Measurements from ENCODE around the gene FILIP1. TPM values are rescaled to one million over a fixed set of nuclear protein-coding genes. Genes with fewer than 3 reads are reported as not detected.

The FILIP1 gene
- total RNA-seq, 2 experiments from 2014 or later: not detected

DNA sequence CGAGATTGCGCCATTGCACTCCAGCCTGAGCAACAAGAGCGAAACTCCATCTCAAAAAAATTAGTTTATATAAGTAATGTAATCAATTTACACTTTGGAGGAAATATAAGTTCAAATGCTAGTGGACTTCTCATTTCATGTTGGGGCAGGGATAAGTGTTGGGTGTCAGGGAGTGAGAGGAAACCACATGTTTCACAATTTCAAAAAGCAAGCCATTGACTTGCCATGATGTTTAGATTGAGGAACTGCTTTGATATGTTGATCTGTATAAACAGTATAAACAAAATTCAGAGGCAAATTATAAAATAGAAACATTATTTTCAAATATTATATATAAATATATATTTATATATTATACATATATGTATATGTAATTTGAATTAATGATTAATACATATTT lies 42.7 kb downstream of the FILIP1 start:
- intact Hi-C loops (cut with micrococcal nuclease; ENCODE audit: unreplicated experiment): no loop called here
- Histone ChIP-seq H3K27ac (ENCODE audit: low read depth, low read length, poor library complexity, severe bottlenecking) (no peak overlapping the region), H3K36me3 (ENCODE audit: insufficient read depth, low read length) (no peaks in the 10 kb centered on the region), H4K20me1 (ENCODE audit: insufficient read depth, low read length) (no peaks in the 10 kb centered on the region), H3K4me3 (ENCODE audit: low read depth, low read length, poor library complexity, severe bottlenecking) (no peak overlapping the region), H2AFZ (ENCODE audit: low read length) (no peak overlapping the region), H3K79me2 (ENCODE audit: insufficient read depth, low read depth, low read length) (no peaks in the 10 kb centered on the region), H3K4me2 (ENCODE audit: low read length) (no peak overlapping the region), H3K9me3 (ENCODE audit: low read length) (no peaks in the 10 kb centered on the region), H3K9me2 (ENCODE audit: insufficient read depth, low read length) (no peaks in the 10 kb centered on the region), H3K4me1 (ENCODE audit: insufficient read depth, low read length, poor library complexity, severe bottlenecking) (no peaks in the 10 kb centered on the region)
- no peak for DNase-seq (ENCODE audit: low spot score)
- TF ChIP-seq, protein P1, sequence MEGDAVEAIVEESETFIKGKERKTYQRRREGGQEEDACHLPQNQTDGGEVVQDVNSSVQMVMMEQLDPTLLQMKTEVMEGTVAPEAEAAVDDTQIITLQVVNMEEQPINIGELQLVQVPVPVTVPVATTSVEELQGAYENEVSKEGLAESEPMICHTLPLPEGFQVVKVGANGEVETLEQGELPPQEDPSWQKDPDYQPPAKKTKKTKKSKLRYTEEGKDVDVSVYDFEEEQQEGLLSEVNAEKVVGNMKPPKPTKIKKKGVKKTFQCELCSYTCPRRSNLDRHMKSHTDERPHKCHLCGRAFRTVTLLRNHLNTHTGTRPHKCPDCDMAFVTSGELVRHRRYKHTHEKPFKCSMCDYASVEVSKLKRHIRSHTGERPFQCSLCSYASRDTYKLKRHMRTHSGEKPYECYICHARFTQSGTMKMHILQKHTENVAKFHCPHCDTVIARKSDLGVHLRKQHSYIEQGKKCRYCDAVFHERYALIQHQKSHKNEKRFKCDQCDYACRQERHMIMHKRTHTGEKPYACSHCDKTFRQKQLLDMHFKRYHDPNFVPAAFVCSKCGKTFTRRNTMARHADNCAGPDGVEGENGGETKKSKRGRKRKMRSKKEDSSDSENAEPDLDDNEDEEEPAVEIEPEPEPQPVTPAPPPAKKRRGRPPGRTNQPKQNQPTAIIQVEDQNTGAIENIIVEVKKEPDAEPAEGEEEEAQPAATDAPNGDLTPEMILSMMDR (conservative IDR thresholded peaks at IDR 0.05; ENCODE audit: low read length): no peak
- no peak for TF ChIP-seq EZH2phosphoT487 (IDR thresholded peaks at IDR 0.05; ENCODE audit: borderline replicate concordance, low read depth, low read length)
- ChIA-PET POLR2A (no interaction called here), CTCF (ENCODE audit: unreplicated experiment) (no interaction called here)
- BruUV-seq (replicated peaks): no TSS peak

DNA sequence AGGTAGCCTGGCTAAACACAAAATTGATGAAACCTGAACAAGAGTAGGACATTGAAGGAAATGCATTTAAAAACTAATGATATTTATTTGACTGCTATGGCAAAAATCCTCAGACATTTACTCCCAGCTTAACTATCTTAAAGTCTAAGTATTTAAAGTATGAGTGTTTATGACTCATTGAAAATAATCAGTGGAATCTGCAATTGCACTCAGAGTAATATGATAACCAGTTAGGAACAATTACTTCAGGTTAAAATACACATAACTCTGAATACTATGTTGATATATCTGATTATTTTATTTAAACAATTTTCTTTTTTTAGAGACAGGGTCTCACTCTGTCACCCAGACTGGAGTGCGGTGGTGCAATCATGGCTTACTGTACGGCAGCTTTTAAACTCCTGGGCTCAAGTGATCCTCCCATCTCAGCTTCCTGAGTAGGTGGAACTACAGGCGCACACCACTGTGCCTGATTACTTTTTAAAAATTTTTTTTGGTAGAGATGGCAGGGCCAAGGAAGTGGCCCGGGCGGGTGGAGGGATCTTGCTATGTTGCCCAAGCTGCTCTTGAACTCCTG lies 43.9 kb downstream of the FILIP1 start:
- no peak overlapping the region for H2AFZ ChIP-seq (ENCODE audit: low read length)
- BruUV-seq (replicated peaks): no TSS peak
- H3K4me1 ChIP-seq (ENCODE audit: insufficient read depth, low read length, poor library complexity, severe bottlenecking): no peaks in the 10 kb centered on the region
- no peaks in the 10 kb centered on the region for H3K79me2 ChIP-seq (ENCODE audit: insufficient read depth, low read depth, low read length)
- intact Hi-C loops (cut with micrococcal nuclease; ENCODE audit: unreplicated experiment): no loop called here
- no peak overlapping the region for H3K4me3 ChIP-seq (ENCODE audit: low read depth, low read length, poor library complexity, severe bottlenecking)
- TF ChIP-seq, protein P1 (conservative IDR thresholded peaks at IDR 0.05; ENCODE audit: low read length): no peak
- TF ChIP-seq EZH2phosphoT487 (IDR thresholded peaks at IDR 0.05; ENCODE audit: borderline replicate concordance, low read depth, low read length): no peak
- CTCF ChIA-PET (ENCODE audit: unreplicated experiment): no interaction called here
- POLR2A ChIA-PET: no interaction called here
- no peak overlapping the region for H3K4me2 ChIP-seq (ENCODE audit: low read length)
- H3K9me3 ChIP-seq (ENCODE audit: low read length): no peaks in the 10 kb centered on the region
- no peaks in the 10 kb centered on the region for H4K20me1 ChIP-seq (ENCODE audit: insufficient read depth, low read length)
- H3K27ac ChIP-seq (ENCODE audit: low read depth, low read length, poor library complexity, severe bottlenecking): no peak overlapping the region
- no peaks in the 10 kb centered on the region for H3K36me3 ChIP-seq (ENCODE audit: insufficient read depth, low read length)
- DNase-seq (ENCODE audit: low spot score): no peak
- no peaks in the 10 kb centered on the region for H3K9me2 ChIP-seq (ENCODE audit: insufficient read depth, low read length)

DNA sequence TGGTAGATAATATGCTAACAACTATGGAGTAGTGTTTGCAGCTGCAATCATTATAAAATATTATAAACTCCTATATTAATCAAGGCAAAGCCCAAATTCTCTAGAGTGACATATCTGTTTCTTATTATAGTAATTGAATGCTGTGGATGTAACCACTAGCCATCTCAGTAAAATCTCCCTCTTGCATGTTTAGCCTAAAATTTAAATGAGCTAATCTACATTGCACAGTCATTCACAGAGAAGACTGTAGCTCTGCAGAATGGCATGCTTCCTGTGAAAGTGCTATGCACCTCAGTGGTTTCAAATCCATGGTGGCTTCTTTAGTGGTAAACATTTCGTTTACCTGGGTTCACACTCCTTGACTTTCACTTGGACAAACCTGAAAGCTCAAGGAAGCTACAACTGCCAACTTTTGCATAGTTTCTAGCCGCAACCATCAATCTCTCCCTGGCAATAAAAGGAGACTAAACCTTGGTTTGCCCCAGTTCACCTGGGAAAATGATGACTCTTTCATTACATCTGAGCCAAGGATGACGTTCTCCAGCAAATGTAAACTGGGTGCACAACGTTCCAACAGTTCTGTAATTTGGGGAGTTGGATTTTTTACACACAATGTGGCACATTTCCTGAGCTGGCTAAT lies 47.2 kb downstream of the FILIP1 start:
- TF ChIP-seq EZH2phosphoT487 (IDR thresholded peaks at IDR 0.05; ENCODE audit: borderline replicate concordance, low read depth, low read length): no peak
- TF ChIP-seq, protein P1 (conservative IDR thresholded peaks at IDR 0.05; ENCODE audit: low read length): no peak
- H3K4me2 ChIP-seq (ENCODE audit: low read length): no peak overlapping the region
- intact Hi-C loops (cut with micrococcal nuclease; ENCODE audit: unreplicated experiment): no loop called here
- no peaks in the 10 kb centered on the region for H3K9me2 ChIP-seq (ENCODE audit: insufficient read depth, low read length)
- no peaks in the 10 kb centered on the region for H3K36me3 ChIP-seq (ENCODE audit: insufficient read depth, low read length)
- H3K4me3 ChIP-seq (ENCODE audit: low read depth, low read length, poor library complexity, severe bottlenecking): no peak overlapping the region
- no peak overlapping the region for H3K27ac ChIP-seq (ENCODE audit: low read depth, low read length, poor library complexity, severe bottlenecking)
- H4K20me1 ChIP-seq (ENCODE audit: insufficient read depth, low read length): no peaks in the 10 kb centered on the region
- no peak for DNase-seq (ENCODE audit: low spot score)
- no peaks in the 10 kb centered on the region for H3K79me2 ChIP-seq (ENCODE audit: insufficient read depth, low read depth, low read length)
- no TSS peak for BruUV-seq (replicated peaks)
- H3K9me3 ChIP-seq (ENCODE audit: low read length): no peaks in the 10 kb centered on the region
- ChIA-PET POLR2A (interaction anchor here (0.5 to 0.8 kb wide), 2 partner anchors 49 to 363 kb away, joined by 3 read pairs; no protein-coding TSS in a partner anchor), CTCF (ENCODE audit: unreplicated experiment) (no interaction called here)
- H3K4me1 ChIP-seq (ENCODE audit: insufficient read depth, low read length, poor library complexity, severe bottlenecking): no peaks in the 10 kb centered on the region
- H2AFZ ChIP-seq (ENCODE audit: low read length): no peak overlapping the region

All from OCI-LY7 (cell line).